GM19324 (cell line): ENCODE measurements around the gene CACNA2D3.

Experiments
- ATAC-seq: cut with Tn5 transposase; IDR thresholded peaks from one replicate; pipeline ENCODE4 v1.9.1; 2021; ENCODE audit warnings: mild to moderate bottlenecking, moderate library complexity; ENCODE audit not compliant: unreplicated experiment, low FRiP score

Gene CACNA2D3

DNA sequence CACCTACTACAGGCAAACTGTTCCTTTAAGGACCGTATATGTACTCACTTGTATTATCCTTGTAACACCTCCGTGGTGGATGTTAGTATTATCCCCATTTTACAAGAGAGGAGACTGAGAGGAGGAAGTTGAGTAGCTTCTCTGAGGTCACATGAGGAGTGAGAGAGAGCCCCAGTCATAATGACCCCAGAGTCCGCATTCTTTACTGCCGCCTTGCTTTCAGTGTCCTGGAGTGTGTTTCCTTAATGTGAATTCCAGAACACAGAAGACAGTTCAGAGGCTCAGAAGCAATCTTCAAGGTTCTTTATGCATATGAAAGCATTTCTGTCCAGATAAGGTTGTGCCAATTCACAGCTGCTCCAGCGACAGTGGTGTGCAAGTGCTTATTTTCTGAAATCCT, 199.2 kb downstream of the CACNA2D3 start:
- no peak for ATAC-seq

DNA sequence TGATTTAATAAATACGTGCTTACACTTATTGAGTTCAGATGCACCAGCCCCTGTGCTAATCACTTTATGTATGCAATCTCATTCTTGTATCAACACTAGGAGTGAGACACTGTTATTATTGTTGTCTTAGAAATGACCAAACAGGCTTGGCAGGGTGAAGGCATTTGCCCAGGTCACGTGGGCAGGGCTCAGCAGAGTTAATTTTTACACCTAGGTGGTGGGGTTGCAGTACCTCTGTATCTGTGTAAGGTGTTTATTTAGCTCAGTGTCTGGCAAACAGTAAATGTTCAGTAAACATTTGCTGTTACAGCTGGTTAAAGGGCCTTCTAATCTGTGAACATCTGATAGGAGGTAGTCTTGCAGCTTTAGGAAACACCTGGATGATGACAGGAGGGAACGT, 200.0 kb downstream of the CACNA2D3 start:
- no peak for ATAC-seq

DNA sequence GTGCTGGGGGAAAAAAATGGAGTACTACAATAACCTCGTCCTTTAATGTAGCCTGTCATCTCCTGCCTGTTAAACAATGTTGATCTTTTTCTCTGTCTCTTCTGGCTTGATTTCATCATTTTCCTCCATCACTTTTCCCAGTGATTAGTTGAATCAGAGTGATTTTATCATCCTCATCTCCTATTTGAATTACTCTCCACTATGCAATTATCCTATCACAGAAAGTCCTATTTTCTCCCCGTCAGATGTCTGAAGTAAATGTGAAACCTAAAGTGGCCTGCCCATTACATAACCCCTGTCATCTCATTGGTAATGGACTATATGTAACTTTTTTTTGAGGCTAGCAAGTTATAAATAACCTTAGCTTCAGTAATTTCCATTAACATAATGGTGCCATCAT, 201.8 kb downstream of the CACNA2D3 start:
- no peak for ATAC-seq

DNA sequence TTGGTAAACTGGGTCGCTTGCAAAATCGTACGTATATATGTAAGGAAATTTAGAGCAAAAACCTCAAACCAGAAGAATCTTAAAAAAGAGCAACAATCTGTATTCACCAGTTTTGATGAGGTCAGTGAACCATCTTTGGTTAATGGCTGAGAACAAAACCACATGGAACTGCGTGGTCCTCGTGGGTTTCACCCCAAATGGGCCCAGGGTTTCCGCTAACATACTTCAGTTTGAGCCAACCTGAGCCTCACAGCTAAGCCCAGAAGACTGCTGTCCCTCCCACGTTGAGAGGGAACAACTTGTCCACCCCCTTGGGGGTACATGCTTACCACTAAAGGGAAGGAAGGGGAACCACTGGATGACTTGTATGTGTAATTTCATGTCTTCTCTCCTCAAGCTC, 204.6 kb downstream of the CACNA2D3 start:
- no peak for ATAC-seq

DNA sequence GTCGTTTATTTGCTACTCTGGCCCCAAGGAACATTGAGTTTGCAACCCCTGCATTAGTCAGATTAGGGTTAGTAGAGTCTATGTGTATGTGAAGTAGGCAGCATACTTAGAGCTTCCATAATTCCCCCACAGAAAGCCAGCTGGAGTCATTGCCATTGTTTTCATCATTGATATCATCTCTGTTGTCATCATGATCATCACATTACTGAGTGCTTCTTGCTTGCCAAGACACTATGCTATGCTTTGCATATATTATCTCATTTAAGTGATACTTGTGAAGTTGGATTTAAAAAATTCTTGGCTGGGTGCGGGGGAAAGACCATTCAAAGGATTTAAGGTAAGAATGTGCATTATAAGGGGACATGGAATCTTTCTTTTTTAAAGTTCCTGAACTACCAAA, 209.0 kb downstream of the CACNA2D3 start:
- no peak for ATAC-seq

DNA sequence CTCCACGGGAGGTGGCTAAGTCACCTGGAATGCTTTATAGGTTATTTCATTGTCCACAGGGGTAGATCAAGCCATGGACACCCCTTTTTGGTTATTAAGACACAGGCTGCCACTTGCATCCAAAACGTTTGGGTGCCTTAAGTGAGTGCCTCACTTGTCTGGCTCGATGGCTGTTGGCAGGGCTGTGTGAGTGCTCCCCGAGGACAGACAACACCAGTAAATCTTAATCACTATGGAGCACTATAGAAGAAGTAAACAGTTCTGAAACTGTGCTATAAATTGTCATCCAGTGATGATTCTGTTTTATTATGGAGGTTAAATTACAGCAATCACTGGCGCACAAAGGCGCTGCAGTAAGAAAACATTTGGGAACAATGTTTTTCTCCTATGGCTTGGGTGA, 215.5 kb downstream of the CACNA2D3 start:
- ATAC-seq: no peak

DNA sequence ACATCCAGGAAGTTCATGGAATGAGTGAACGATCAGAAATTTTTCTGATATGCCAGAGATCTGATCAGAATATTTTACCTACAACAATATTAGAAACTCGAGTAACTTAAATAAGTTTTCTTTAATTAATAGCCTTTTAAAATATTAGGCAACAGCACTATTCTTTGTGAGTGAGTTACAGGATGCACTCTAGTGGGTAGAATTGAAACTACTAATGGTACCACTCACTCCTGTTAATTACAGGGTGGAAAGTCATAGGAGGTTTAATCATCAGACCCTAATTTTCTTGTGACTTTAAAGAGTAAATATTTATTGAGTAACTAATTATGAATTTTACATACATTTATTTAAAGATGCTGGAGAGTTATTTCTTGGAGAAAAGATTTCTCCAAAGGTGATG, 217.3 kb downstream of the CACNA2D3 start:
- ATAC-seq: no peak

DNA sequence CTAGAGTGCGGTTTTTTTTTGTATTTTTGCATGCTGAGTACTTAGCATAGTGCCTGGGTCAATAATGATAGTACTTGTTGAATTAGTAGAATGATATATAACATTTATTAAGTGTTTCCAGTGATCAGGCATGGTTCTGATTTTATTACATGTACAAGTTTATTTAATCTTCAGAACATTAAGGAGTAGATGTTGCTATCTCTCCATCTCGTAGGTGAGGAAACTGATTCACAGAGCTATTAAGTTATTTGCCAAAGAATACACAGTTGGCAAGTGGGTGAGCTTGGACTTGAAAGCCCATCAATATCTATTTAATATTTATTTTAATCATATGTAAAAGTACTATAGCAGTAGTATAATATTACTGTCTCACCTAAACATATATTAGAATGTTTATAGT, 219.5 kb downstream of the CACNA2D3 start:
- no peak for ATAC-seq

DNA sequence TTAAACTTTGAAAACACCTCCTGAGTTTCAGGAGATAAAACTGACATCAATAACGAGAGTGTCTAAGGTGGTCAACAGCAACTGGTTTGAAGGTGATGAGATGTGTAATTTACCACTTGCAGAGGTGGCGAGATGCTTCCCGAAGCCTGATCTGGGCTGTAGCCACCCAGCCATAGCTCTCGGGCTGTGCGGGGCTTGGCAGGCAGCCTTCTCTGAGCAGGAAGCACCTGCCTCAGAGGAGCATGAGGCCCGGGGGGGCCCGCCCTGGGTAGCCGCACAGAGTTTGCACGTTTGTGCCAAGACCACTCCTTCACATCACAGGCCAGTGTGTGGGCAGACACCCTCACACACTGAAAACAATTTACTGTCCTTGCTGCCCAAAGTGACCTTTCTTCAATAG, 220.3 kb downstream of the CACNA2D3 start:
- ATAC-seq: no peak

DNA sequence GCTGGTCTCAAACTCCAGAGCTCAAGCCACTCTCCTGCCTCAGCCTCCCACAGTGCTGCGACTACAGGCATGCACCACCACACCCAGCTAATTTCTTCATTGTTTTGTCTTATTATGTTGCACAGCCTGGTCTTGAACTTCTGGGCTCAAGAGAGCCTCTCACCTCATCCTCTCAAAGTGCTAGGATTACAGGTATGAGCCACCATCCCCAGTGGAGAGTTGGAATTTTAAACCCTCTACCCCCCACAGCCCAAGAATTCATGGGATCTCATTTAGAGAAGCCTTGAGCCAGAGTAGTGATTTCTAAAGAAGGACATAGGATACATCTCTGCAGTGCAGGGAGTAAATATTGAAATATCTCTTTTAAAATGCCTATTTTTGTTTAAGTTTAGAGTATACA, 221.1 kb downstream of the CACNA2D3 start:
- ATAC-seq: no peak

DNA sequence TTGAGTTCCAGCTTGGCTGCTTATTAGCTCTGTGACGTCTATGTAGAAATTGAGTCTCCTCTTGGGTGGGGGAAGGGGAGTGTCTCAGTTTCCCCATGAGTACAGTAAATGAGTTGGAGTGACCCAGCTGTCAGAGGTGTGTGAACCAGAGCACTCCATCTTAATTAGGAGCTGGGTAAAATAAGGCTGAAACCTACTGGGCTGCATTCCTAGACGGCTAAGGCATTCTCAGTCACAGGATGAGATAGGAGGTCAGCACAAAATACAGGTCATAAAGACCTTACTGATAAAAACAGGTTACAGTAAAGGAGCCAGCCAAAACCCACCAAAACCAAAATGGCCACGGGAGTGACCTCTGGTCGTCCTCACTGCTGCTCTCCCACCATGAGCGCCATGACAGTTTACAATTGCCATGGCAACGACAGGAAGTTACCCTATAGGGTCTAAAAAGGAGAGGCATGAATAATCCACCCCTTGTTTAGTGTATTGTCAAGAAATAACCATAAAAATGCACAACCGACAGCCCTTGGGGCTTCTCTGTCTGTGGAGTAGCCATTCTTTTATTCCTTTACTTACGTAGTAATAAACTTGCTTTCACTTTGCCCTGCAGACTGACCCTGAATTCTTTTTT, 222.4 kb downstream of the CACNA2D3 start:
- ATAC-seq: no peak

DNA sequence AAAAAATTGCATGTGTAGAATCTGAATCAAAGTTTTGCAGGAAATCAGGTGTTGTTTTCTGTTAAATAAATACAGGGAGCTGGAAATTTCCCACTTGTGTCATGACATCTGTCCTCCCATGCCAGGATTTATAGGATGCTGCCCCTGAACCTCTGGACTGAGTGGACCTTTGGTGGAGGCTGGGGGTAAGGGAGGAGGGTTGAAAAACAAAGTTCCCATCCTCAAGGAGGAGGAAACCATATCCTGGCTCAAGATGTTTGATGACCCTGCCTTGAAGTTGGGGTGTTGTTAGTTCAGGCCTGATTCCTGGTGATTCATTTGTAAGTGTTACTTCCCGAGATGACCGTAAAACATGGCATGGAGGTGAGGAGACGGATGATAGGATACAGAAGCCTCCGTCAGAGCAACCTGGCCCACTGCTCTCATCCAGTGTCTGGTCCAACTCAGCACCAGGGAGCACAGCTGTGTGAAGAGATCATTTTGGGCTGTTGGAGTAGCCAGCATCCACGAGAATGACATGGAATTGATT, 223.6 kb downstream of the CACNA2D3 start:
- no peak for ATAC-seq

DNA sequence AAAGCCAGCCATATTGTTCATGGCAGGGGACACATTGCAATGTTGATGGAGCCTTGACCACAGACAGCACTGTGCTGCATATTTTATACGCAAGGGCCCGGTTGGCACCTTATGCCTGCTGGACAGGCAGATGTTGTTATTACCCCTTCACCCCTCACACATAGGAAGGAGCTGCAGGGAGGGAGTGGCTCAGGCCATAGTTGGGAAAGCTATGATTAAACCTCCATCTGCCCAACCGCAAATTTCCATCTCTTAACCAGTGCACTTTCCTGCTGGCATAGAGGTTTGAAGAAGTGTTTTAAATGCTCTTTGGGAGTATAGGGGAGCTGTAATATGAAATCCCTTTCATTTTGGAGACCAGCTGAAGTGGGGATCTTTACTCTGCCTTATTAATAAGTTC, 224.7 kb downstream of the CACNA2D3 start:
- ATAC-seq: no peak

DNA sequence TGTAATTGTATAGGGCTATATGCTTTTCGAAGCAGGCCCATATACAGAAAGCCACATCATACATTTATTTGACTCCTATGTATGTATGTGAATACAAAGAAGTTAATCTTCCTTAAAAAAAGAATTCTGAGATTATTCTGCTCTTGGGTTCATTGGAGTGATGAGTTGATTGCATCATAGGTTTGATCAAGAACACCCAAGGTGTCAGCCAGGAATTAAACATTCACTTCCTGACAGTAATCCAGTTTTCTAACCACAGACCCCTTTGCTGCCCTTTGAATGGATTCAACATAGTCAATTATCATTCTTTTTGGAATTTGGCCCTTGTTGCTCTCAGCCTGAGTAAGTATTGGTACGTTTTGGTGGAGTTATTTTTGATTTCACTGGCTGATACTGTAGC, 225.6 kb downstream of the CACNA2D3 start:
- ATAC-seq: no peak

DNA sequence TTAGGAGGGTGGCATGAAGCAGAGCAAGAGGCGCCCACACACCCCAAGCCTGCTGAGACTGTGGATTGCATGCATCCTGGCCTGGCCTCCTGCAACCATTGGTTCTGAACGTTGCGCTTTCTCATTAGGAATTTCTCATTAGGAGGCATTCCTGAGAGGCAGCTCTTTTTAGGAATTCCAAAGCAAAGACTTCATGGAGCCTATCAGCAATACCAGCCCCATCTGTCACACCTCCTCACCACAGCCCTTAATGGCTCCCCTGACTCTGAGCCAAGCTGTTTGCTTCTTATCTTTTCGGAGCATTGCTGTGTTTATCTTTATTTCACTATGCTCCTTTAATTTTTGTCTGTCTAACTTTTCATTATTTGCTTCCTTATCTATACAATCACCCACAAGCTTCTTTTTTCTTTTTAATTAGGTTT, 226.9 kb downstream of the CACNA2D3 start:
- no peak for ATAC-seq

DNA sequence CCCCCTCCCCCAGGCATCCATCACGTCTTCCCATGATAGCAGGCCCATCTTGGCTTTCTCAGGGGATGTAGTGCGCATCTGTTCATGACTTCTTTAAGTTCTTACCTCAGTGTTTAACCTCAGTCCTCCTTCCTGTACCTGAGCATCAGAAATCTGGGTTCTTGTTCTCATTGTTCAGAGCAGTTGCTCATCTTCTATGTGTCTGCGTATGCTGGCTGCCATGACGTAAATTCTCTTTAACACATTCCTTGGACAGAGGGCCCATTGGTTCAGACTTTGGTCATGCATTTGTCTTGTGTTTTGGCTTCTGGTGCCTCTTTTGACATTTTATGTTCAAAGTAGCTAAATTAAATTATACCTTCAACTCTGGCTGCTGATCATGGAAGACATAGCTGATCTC, 227.3 kb downstream of the CACNA2D3 start:
- no peak for ATAC-seq

DNA sequence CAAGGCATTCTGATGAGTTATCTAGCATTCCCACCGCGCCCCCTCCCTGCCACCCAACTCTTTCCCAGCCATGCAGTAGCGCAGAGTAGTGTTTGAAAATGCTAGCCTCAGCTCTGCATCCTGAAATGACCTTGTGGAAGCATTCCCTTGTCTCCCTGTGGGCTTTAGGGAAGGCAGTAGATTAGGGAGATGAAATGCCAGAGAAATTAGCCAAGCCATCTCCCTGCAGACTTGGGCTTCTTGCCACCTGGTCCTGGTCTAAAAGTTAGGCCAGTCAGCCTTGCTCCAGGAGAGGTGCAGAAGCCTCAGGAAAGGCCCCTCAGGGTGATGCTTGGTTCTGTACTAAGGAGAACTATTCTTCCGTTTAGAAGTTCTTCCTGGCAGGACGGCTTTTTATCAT, 231.2 kb downstream of the CACNA2D3 start:
- no peak for ATAC-seq

DNA sequence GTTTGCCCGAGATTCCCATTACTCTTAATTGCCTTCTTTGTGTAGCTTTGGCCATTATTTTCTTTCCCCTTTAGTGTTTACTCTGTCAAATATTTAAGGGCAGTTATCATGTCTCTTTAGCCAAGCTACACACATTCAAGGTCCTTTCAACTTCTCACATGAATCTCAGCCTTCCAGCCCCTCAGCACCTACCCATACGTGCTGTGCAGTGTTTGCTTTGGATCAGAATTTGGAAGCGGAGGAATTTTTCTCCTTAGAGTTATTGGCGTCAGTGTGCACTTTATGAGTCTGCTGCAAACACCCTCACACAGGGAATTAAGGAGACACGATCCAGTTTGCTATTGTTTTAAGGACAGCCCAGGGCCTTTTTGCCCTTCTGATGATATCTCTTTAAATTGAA, 231.6 kb downstream of the CACNA2D3 start:
- ATAC-seq: no peak

DNA sequence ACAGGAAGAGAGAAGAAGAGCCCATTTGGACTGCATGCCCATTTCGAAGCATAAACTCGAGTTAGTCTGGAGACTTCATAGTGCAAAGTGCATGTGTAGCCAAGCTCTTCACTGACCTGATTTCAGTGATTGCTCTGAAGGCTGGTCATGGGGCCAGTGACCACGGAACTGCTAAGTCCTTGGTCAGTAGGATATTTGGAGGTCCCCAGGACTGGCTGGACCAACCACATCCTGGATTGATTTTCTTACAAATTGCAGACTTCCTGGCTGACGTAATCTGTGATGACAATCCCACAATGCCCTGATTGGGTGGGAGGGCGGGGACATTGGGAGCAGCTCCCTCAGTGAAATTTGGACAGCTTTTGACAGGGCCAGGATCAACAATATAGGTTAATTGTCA, 233.4 kb downstream of the CACNA2D3 start:
- ATAC-seq: no peak

DNA sequence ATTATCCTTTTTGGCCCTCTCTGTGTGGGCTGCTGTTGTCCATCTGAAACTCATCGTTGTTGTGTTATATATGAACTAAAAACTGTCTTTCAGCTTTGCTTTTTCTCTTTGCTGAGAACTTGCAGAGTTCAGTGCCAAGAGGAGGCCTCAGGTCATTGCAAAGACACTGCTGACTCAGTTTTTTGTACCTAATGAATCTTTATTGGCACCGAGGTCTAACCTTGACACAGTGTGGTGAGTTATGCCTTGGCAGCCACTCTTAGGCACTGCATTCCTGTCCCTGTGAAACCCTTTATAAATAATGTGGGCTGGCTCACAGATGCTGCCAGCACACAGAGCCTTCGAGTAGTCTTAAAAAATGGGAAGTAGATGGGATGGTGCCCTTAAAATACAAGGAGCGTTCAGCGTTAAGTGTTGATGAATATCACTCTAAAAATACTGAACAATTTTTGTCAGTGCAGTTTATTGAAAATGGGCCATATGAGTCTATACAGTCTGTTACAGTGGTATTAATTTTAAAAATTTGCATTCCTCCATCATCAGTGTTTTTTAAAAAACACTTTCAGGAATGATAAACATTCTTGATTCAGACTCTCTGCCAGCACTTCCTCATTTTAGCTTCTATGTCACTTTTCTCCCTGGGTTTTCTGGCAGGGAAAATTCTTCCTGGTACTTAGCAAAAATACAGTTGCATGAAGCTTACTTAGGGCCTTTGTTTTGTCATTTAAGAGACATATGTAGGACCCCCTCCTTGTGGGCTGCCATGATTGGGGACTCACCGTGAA, 234.1 kb downstream of the CACNA2D3 start:
- ATAC-seq: no peak

DNA sequence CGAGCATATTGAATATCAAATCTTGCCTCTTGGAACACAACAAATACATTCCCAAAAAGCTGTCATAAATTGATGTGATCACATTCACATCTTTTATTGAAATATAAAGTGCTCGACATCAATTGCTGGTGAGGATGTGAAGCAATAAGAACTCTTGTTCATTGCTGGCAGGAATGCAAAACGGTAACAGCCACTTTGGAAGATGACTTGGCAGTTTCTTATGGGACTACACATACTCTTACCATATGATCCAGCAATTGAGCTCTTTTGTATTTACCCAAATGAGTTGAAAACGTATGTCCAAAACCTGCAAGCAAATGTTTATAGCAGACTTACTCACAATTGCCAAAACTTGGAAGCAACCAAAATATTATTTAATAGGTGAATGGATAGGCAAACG, 234.9 kb downstream of the CACNA2D3 start:
- ATAC-seq: no peak

DNA sequence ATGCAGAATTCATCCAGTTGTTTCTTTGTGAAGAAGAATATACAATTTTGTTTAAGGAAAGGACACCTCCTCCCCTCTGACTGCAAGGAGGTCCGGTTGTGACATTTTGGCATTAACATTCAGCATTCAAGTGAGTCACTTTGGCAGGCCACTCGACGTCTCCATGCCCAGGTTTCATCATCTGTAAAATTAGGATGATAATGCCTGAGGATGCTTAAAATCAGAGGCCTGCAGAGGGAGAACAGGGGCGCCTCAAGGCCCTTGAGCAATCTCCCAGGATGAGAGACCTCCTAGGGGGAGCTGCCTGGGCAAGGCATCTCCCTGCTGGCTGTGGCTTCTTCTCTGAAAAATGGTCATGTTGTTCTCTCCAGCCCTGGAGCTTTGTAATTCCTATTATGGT, 236.0 kb downstream of the CACNA2D3 start:
- no peak for ATAC-seq
